CD4-positive, alpha-beta T cell (primary cell): Measurements from ENCODE around the gene OR5C1. TPM values are rescaled to one million over a fixed set of nuclear protein-coding genes. Genes with fewer than 3 reads are reported as not detected.
"Not testable (repeated sequence)": the region's sequence is repeated elsewhere in the genome, so short reads cannot be mapped to it uniquely, and the experiment has no call there.

Source experiments
- ATAC-seq: fragments of 200-7000 bp; cut with Tn5 transposase; one replicate; pipeline ENCODE4 v1.10.0; 2022; ENCODE audit warnings: mild to moderate bottlenecking; ENCODE audit not compliant: poor library complexity
- CTCF ChIA-PET: fragments of 350-600 bp; sonication (Branson Sonifier 250); formaldehyde crosslinking; loops from one replicate; lab custom pipeline; 2021; ENCODE audit warnings: antibody characterized with exemption, inconsistent platforms; lab: Charles Lee
- POLR2A ChIA-PET: fragments of 350-600 bp; sonication (Branson Sonifier 250); formaldehyde crosslinking; loops from one replicate; lab custom pipeline; 2021; ENCODE audit warnings: antibody characterized with exemption, inconsistent platforms; lab: Charles Lee
- DNase-seq, 14 experiments: peaks; one replicate each; pipeline ENCODE4 v3.0.0-alpha.2; 2013 to 2020; ENCODE audit warnings: mixed read lengths in 2 of 14
- H3K27ac ChIP-seq, 2 donors: one replicate each; pipeline versions ENCODE4 v1.5.1 to v1.7.0; 2013; ENCODE audit warnings: low read length in 2 of 2, low read depth in 1 of 2, mild to moderate bottlenecking in 1 of 2
- H3K27me3 ChIP-seq, 2 experiments: 1 replicate in 1 of 2; 2 replicates in 1 of 2; pipeline versions ENCODE4 v1.6.1 to v1.7.0; 2013; ENCODE audit warnings: low read length in 2 of 2, control low read depth in 1 of 2, mild to moderate bottlenecking in 1 of 2, moderate library complexity in 1 of 2; ENCODE audit not compliant: insufficient read depth in 2 of 2, control insufficient read depth in 1 of 2
- H3K36me3 ChIP-seq: one replicate; pipeline ENCODE4 v1.6.1; 2013; ENCODE audit warnings: low read length, control low read depth; ENCODE audit not compliant: insufficient read depth
- H3K4me1 ChIP-seq: one replicate; pipeline ENCODE4 v1.6.1; 2013; ENCODE audit warnings: low read length, control low read depth; ENCODE audit not compliant: insufficient read depth
- H3K4me3 ChIP-seq: one replicate; pipeline ENCODE4 v1.5.1; 2013; ENCODE audit warnings: mild to moderate bottlenecking, low read length, moderate library complexity
- H3K9me3 ChIP-seq, 2 experiments: 1 replicate in 1 of 2; 2 replicates in 1 of 2; pipeline versions ENCODE4 v1.6.1 to v1.7.0; 2013; ENCODE audit warnings: low read length in 2 of 2, mild to moderate bottlenecking in 2 of 2, control low read depth in 1 of 2, moderate library complexity in 1 of 2; ENCODE audit not compliant: control insufficient read depth in 1 of 2, insufficient read depth in 1 of 2
- H3K27ac Mint-ChIP-seq: one replicate; pipeline ENCODE4 v1.8.0; 2020; ENCODE audit warnings: mixed read lengths
- H3K27me3 Mint-ChIP-seq: one replicate; pipeline ENCODE4 v1.8.0; 2021; ENCODE audit warnings: mixed read lengths
- H3K36me3 Mint-ChIP-seq: one replicate; pipeline ENCODE4 v1.8.0; 2021; ENCODE audit warnings: low read depth, mixed read lengths
- H3K4me1 Mint-ChIP-seq: one replicate; pipeline ENCODE4 v1.8.0; 2021; ENCODE audit warnings: low read depth, mixed read lengths
- H3K4me3 Mint-ChIP-seq: one replicate; pipeline ENCODE4 v1.8.0; 2020; ENCODE audit warnings: mild to moderate bottlenecking, mixed read lengths
- H3K9me3 Mint-ChIP-seq: one replicate; pipeline ENCODE4 v1.8.0; 2020; ENCODE audit warnings: mixed read lengths
- CTCF ChIP-seq: fragments of 200-600 bp; IDR thresholded peaks from one replicate; pipeline ENCODE4 v1.8.0; 2022; ENCODE audit warnings: antibody characterized with exemption, mild to moderate bottlenecking
- intact Hi-C, 2 experiments: fragments of 100-400 bp; cut with DNase I in 1 of 2; cut with micrococcal nuclease in 1 of 2; formaldehyde crosslinking; loops; one replicate each; pipeline versions ENCODE4 v1.15.1 to v1.9.0; 2023 to 2025; cut with DNase I, micrococcal nuclease
- total RNA-seq, 174 experiments: library from RNA in 2 of 174; stranded (reverse) in 2 of 174; gene quantifications; one replicate each; pipeline ENCODE4 v1.2.3 and lab custom pipeline; 2021 to 2026

Gene OR5C1
- total RNA-seq, 2 experiments from 2014 or later: not detected

- Mint-ChIP-seq H3K27me3 (no peaks in the 10 kb centered on the region), H3K27ac (no peak overlapping the region), H3K4me1 (peaks cover 19% of the 10 kb centered on the region), H3K36me3 (no peaks in the 10 kb centered on the region), H3K4me3 (no peak overlapping the region), H3K9me3 (no peaks in the 10 kb centered on the region)
- peak; percentile 42 for ATAC-seq
- POLR2A ChIA-PET: interaction anchor here (1.5 kb wide), 1 partner anchor 20 kb away, joined by 3 read pairs; the partner anchor contains the start of gene PDCL
- peak in 1 of 14 experiments; percentile 14 for DNase-seq
- Histone ChIP-seq H3K9me3 (no peaks in the 10 kb centered on the region), H3K4me1 (peaks cover 14% of the 10 kb centered on the region), H3K27ac (no peak overlapping the region), H3K4me3 (no peak overlapping the region), H3K36me3 (no peaks in the 10 kb centered on the region), H3K27me3 (no peaks in the 10 kb centered on the region)
- TF ChIP-seq CTCF: no peak
- intact Hi-C loops: no loop called here
- CTCF ChIA-PET: interaction anchor here (1.6 kb wide), 1 partner anchor 683 kb away, joined by 6 read pairs; no protein-coding TSS in a partner anchor
Observed at GRCh38 chr9:122808141-122808540, 19.4 kb downstream of the OR5C1 start.

GRCh38 chr9:122809261-122809660 is 20.5 kb downstream of the OR5C1 start:
- H3K27me3 ChIP-seq, H3K9me3 ChIP-seq, H3K27me3 Mint-ChIP-seq, intact Hi-C loops, H3K4me3 Mint-ChIP-seq, DNase-seq, H3K9me3 Mint-ChIP-seq, ATAC-seq, H3K36me3 Mint-ChIP-seq, H3K27ac ChIP-seq, H3K27ac Mint-ChIP-seq, H3K36me3 ChIP-seq, H3K4me3 ChIP-seq: not testable (repeated sequence)
- H3K4me1 Mint-ChIP-seq: peaks cover 19% of the 10 kb centered on the region
- CTCF ChIA-PET: interaction anchor here (0.8 kb wide), 1 partner anchor 686 kb away, joined by 3 read pairs; no protein-coding TSS in a partner anchor
- H3K4me1 ChIP-seq: peaks cover 14% of the 10 kb centered on the region
- POLR2A ChIA-PET: interaction anchor here (1.5 kb wide), 1 partner anchor 19 kb away, joined by 3 read pairs; the partner anchor contains the start of gene PDCL

GRCh38 chr9:122810306-122810946 is 21.7 kb downstream of the OR5C1 start:
- H3K9me3 Mint-ChIP-seq: no peaks in the 10 kb centered on the region
- CTCF ChIA-PET: interaction anchor here (1.3 to 1.4 kb wide), 2 partner anchors 346 to 685 kb away, joined by 3 to 4 read pairs; no protein-coding TSS in a partner anchor
- H3K27ac ChIP-seq: no peak overlapping the region

More at GRCh38 chr9:122810306-122810946, 21.7 kb downstream of the OR5C1 start:
- ATAC-seq (peak; percentile 92), DNase-seq (peak; percentile 59 to 89 (median 72))
- no peak overlapping the region for H3K27ac Mint-ChIP-seq
- Histone ChIP-seq H3K4me1 (peaks cover 17% of the 10 kb centered on the region), H3K27me3 (no peaks in the 10 kb centered on the region), H3K4me3 (no peak overlapping the region), H3K9me3 (no peaks in the 10 kb centered on the region), H3K36me3 (no peaks in the 10 kb centered on the region)
- peak; percentile 85 for TF ChIP-seq CTCF
- H3K27me3 Mint-ChIP-seq: no peaks in the 10 kb centered on the region
- no peak overlapping the region for H3K4me3 Mint-ChIP-seq
- H3K36me3 Mint-ChIP-seq: no peaks in the 10 kb centered on the region
- POLR2A ChIA-PET: interaction anchor here (0.5 to 1.3 kb wide), 2 partner anchors 18 to 180 kb away, joined by 4 to 5 read pairs; partner anchors contain the start of gene PDCL
- peaks cover 30% of the 10 kb centered on the region for H3K4me1 Mint-ChIP-seq
- intact Hi-C loops: loop anchor here (1.0 to 5.0 kb wide), 5 partner anchors 345 to 1263 kb away; no protein-coding TSS in a partner anchor
